ENCODE data around the gene CENPO.
A peak's percentile ranks its signal among the peaks of the same experiment; 100 is the strongest.

The CENPO gene

GRCh38 chr2:24816404-24816803, 23.2 kb downstream of the CENPO start:
- DNase-seq (ENCODE audit: low read depth in 1 of 2, low spot score in 1 of 2) = no peak
- no peaks in the 10 kb centered on the region for H3K27me3 ChIP-seq (ENCODE audit: insufficient read depth, poor library complexity, severe bottlenecking)
- H3K4me3 ChIP-seq (replicated peaks; ENCODE audit: insufficient read depth, low read length) = no peak overlapping the region
- no peak overlapping the region for H3K27ac ChIP-seq (replicated peaks)
- TF ChIP-seq POLR2AphosphoS5 (IDR thresholded peaks at IDR 0.05; ENCODE audit: low read depth) (no peak), CTCF (IDR thresholded peaks at IDR 0.05; ENCODE audit: insufficient read depth, low read length) (no peak), SPI1 (IDR thresholded peaks at IDR 0.05; ENCODE audit: borderline replicate concordance, low read depth) (no peak)

- Histone ChIP-seq H3K27ac (replicated peaks) (no peak overlapping the region), H3K27me3 (ENCODE audit: insufficient read depth, poor library complexity, severe bottlenecking) (no peaks in the 10 kb centered on the region), H3K4me3 (replicated peaks; ENCODE audit: insufficient read depth, low read length) (no peak overlapping the region)
- DNase-seq (ENCODE audit: low read depth in 1 of 2, low spot score in 1 of 2) = no peak
- TF ChIP-seq POLR2AphosphoS5 (IDR thresholded peaks at IDR 0.05; ENCODE audit: low read depth) = no peak
- TF ChIP-seq REST (IDR thresholded peaks at IDR 0.05; ENCODE audit: insufficient replicate concordance, low read depth) = no peak
- no peak for TF ChIP-seq GABPA (IDR thresholded peaks at IDR 0.05; ENCODE audit: low read depth)
- TF ChIP-seq CTCF (IDR thresholded peaks at IDR 0.05; ENCODE audit: insufficient read depth, low read length) = no peak
- no peak for TF ChIP-seq SPI1 (IDR thresholded peaks at IDR 0.05; ENCODE audit: borderline replicate concordance, low read depth)
Measured at GRCh38 chr2:24816884-24817283, 23.7 kb downstream of the CENPO start.

- H3K27me3 ChIP-seq (ENCODE audit: insufficient read depth, poor library complexity, severe bottlenecking) = no peaks in the 10 kb centered on the region
- no peak overlapping the region for H3K27ac ChIP-seq (replicated peaks)
- no peak overlapping the region for H3K4me3 ChIP-seq (replicated peaks; ENCODE audit: insufficient read depth, low read length)
- DNase-seq (ENCODE audit: low read depth in 1 of 2, low spot score in 1 of 2) = no peak
- no peak for TF ChIP-seq GABPA (IDR thresholded peaks at IDR 0.05; ENCODE audit: low read depth)
Measured at GRCh38 chr2:24818721-24819167, 25.5 kb downstream of the CENPO start.

GRCh38 chr2:24819442-24820174, 26.4 kb downstream of the CENPO start:
- TF ChIP-seq REST (IDR thresholded peaks at IDR 0.05; ENCODE audit: insufficient replicate concordance, low read depth) = no peak
- no peak for TF ChIP-seq SPI1 (IDR thresholded peaks at IDR 0.05; ENCODE audit: borderline replicate concordance, low read depth)
- TF ChIP-seq GABPA (IDR thresholded peaks at IDR 0.05; ENCODE audit: low read depth) = no peak
- TF ChIP-seq CTCF (IDR thresholded peaks at IDR 0.05; ENCODE audit: insufficient read depth, low read length) = no peak
- TF ChIP-seq POLR2AphosphoS5 (IDR thresholded peaks at IDR 0.05; ENCODE audit: low read depth) = 0 out of 2 replicates have a peak, but pooled peaks have one; percentile 13
- no peak overlapping the region for H3K4me3 ChIP-seq (replicated peaks; ENCODE audit: insufficient read depth, low read length)
- no peak for DNase-seq (ENCODE audit: low read depth in 1 of 2, low spot score in 1 of 2)
- no peaks in the 10 kb centered on the region for H3K27me3 ChIP-seq (ENCODE audit: insufficient read depth, poor library complexity, severe bottlenecking)
- no peak overlapping the region for H3K27ac ChIP-seq (replicated peaks)
